ENCODE measurements around the gene TSPAN18. TPM values are rescaled to one million over a fixed set of nuclear protein-coding genes. Genes with fewer than 3 reads are reported as not detected.

TSPAN18 gene
- total and polyA plus RNA-seq, 10 of the 15 experiments (the other 5 are each of a cell fraction or from before 2014, with no cell fraction given): 0.02 to 0.77 (median 0.13) TPM; not detected in 1

DNA sequence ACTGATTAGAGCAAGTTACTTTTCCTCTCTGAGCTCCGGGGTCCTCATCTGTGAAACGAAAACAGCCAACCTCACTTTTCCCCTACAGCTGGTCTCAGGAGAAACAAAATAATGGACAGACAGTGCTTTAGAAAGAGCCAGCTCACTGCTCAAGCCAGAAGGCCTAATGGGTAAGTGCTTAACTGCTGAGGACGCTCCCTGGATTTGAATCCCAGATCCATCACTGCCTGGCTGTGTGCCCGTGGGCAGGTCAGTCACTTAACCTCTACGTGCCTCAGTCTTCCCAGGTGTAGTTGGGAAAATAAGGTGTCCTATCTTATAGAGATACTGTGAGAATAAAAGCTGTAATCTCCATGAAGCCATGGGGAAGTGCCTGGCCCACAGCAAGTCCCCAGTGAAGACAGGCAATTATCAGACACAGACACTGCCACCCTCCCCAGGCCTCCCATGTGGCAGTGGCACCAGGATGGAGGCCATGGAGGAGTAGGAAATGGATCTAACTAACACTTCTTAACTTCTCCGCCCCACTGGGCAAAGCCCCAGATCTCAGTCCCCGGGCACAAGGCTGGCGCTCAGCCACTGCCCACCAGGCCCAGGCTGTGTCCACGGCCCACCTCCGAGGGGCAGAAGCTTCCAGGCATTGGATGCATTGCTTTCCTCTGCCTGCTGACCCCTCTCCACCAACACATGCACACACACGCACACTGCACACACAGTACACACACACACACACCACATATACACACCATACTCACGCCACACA is 214.7 kb downstream of the TSPAN18 start:
- Histone ChIP-seq H3K27me3 (replicated peaks in 1 of 2; ENCODE audit: control insufficient read depth in 2 of 2, insufficient read depth in 2 of 2, low read length in 1 of 2) (no peaks in the 10 kb centered on the region; a peak in 1 of 4 replicates), H2AFZ (ENCODE audit: control insufficient read depth, low read depth, low read length) (no peak overlapping the region), H3K79me2 (ENCODE audit: control insufficient read depth, insufficient read depth, low read length) (no peaks in the 10 kb centered on the region), H3K9me3 (replicated peaks; ENCODE audit: control insufficient read depth, insufficient read depth, low read length) (no peaks in the 10 kb centered on the region), H3K36me3 (ENCODE audit: control insufficient read depth in 2 of 2, insufficient read depth in 2 of 2, low read length in 1 of 2) (no peaks in the 10 kb centered on the region), H3K4me3 (no peak overlapping the region), H4K20me1 (ENCODE audit: control insufficient read depth, insufficient read depth) (0 out of 2 replicates have a peak, but pooled peaks cover 2% of the 10 kb centered on the region), H3K9ac (ENCODE audit: control insufficient read depth, insufficient read depth, low read length) (no peak overlapping the region), H3K4me2 (ENCODE audit: control insufficient read depth, insufficient read depth) (no peak overlapping the region), H3K27ac (ENCODE audit: control insufficient read depth, insufficient read depth) (no peak overlapping the region), H3K4me1 (ENCODE audit: control insufficient read depth, insufficient read depth, low read length) (peaks cover 17% of the 10 kb centered on the region)
- TF ChIP-seq, protein P1, sequence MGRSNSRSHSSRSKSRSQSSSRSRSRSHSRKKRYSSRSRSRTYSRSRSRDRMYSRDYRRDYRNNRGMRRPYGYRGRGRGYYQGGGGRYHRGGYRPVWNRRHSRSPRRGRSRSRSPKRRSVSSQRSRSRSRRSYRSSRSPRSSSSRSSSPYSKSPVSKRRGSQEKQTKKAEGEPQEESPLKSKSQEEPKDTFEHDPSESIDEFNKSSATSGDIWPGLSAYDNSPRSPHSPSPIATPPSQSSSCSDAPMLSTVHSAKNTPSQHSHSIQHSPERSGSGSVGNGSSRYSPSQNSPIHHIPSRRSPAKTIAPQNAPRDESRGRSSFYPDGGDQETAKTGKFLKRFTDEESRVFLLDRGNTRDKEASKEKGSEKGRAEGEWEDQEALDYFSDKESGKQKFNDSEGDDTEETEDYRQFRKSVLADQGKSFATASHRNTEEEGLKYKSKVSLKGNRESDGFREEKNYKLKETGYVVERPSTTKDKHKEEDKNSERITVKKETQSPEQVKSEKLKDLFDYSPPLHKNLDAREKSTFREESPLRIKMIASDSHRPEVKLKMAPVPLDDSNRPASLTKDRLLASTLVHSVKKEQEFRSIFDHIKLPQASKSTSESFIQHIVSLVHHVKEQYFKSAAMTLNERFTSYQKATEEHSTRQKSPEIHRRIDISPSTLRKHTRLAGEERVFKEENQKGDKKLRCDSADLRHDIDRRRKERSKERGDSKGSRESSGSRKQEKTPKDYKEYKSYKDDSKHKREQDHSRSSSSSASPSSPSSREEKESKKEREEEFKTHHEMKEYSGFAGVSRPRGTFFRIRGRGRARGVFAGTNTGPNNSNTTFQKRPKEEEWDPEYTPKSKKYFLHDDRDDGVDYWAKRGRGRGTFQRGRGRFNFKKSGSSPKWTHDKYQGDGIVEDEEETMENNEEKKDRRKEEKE (IDR thresholded peaks at IDR 0.05): no peak
- no peak for TF ChIP-seq CBX3 (IDR thresholded peaks at IDR 0.05; ENCODE audit: borderline replicate concordance, low read depth)
- TF ChIP-seq LARP7 (IDR thresholded peaks at IDR 0.05): no peak
- no peak for TF ChIP-seq DPF2 (IDR thresholded peaks at IDR 0.05)
- intact Hi-C loops (cut with micrococcal nuclease; ENCODE audit: unreplicated experiment) (no loop called here), in situ Hi-C loops (cut with MboI) (loop anchor here (25.0 kb wide), 1 partner anchor 396 kb away; no protein-coding TSS in a partner anchor)
- DNase-seq (ENCODE audit: low read depth, low spot score) (no peak), ATAC-seq (no peak), FAIRE-seq (no peak)
- CTCF ChIA-PET: interaction anchor here (0.5 to 16.8 kb wide), 4 partner anchors 13 to 389 kb away, joined by 3 to 571 read pairs (median 4); no protein-coding TSS in a partner anchor
- no TSS peak for BruUV-seq (replicated peaks)
- SMC1A ChIA-PET (ENCODE audit: uncharacterized antibody, unreplicated experiment): no interaction called here
- WGBS (ENCODE audit: insufficient coverage, insufficient replicate concordance, low lambda C conversion rate, missing lambda C conversion rate): 44% methylated on average over 12 of the region's 12 CpGs
- POLR2A ChIA-PET: no interaction called here
- RAD21 ChIA-PET (ENCODE audit: unreplicated experiment): interaction anchor here (1.6 kb wide), 1 partner anchor 163 kb away, joined by 10 read pairs; no protein-coding TSS in a partner anchor
